ENCODE measurements around the gene IKZF2. TPM values are rescaled to one million over a fixed set of nuclear protein-coding genes. Genes with fewer than 3 reads are reported as not detected.

Gene IKZF2
- total RNA-seq, 1 donor from 2014 or later = 0.86 TPM

- DNase-seq (ENCODE audit: low read depth) = no peak
- H3K4me3 ChIP-seq (ENCODE audit: low read depth, low read length) = no peak overlapping the region
- TF ChIP-seq CTCF (conservative IDR thresholded peaks at IDR 0.05; ENCODE audit: low read depth, low read length) = no peak
Observed at GRCh38 chr2:212953170-212953920, 198.1 kb downstream of the IKZF2 start.

- TF ChIP-seq CTCF (conservative IDR thresholded peaks at IDR 0.05; ENCODE audit: low read depth, low read length) = no peak
- no peak overlapping the region for H3K4me3 ChIP-seq (ENCODE audit: low read depth, low read length)
- DNase-seq (ENCODE audit: low read depth) = no peak
Observed at GRCh38 chr2:212949786-212950185, 201.6 kb downstream of the IKZF2 start.

Other genes starting within 250 kb of the IKZF2 start
- 17.3 and 25.5 TPM in 2 replicates for gene SPAG16, start 132.9 kb upstream of the IKZF2 start, total RNA-seq

Data from epithelial cell of proximal tubule (primary cell).